GM18861 (cell line): ENCODE results near the gene CREG1.

Experiments used
- ATAC-seq: cut with Tn5 transposase; IDR thresholded peaks from one replicate; pipeline ENCODE4 v1.9.1; 2021; ENCODE audit not compliant: unreplicated experiment

The CREG1 gene

GRCh38 chr1:167532964-167533824, 20.4 kb downstream of the CREG1 start:
- ATAC-seq: no peak

GRCh38 chr1:167532375-167532774, 21.2 kb downstream of the CREG1 start:
- no peak for ATAC-seq

- no peak for ATAC-seq
Observed at GRCh38 chr1:167529829-167530474, 23.6 kb downstream of the CREG1 start.

GRCh38 chr1:167528057-167528728, 25.4 kb downstream of the CREG1 start:
- no peak for ATAC-seq

GRCh38 chr1:167526667-167527383, 26.7 kb downstream of the CREG1 start:
- no peak for ATAC-seq

- ATAC-seq: no peak
Observed at GRCh38 chr1:167524651-167525050, 28.9 kb downstream of the CREG1 start.

GRCh38 chr1:167522246-167522645, 31.3 kb downstream of the CREG1 start:
- ATAC-seq: no peak

GRCh38 chr1:167520711-167521206, 32.8 kb downstream of the CREG1 start:
- no peak for ATAC-seq

GRCh38 chr1:167518331-167518700, 35.2 kb downstream of the CREG1 start, which contains the start of gene CD247:
CD247 (minus strand) TSS chr1:167518529; CDS start chr1:167518465, 64 bp downstream.
- no peak for ATAC-seq

- ATAC-seq: no peak
Observed at GRCh38 chr1:167517535-167518330, 35.8 kb downstream of the CREG1 start.

- no peak for ATAC-seq
Observed at GRCh38 chr1:167516404-167517388, 36.9 kb downstream of the CREG1 start.

GRCh38 chr1:167515893-167516321, 37.7 kb downstream of the CREG1 start:
- no peak for ATAC-seq

- no peak for ATAC-seq
Observed at GRCh38 chr1:167515461-167515860, 38.1 kb downstream of the CREG1 start.

- no peak for ATAC-seq
Observed at GRCh38 chr1:167514288-167514687, 39.3 kb downstream of the CREG1 start.

- ATAC-seq: no peak
Observed at GRCh38 chr1:167512046-167512654, 41.4 kb downstream of the CREG1 start.

- no peak for ATAC-seq
Observed at GRCh38 chr1:167511374-167511986, 42.1 kb downstream of the CREG1 start.

GRCh38 chr1:167510881-167511280, 42.7 kb downstream of the CREG1 start:
- no peak for ATAC-seq

GRCh38 chr1:167510244-167510643, 43.3 kb downstream of the CREG1 start:
- ATAC-seq: no peak
